SK-N-SH (cell line): Measurements from ENCODE around the gene PRRC2B.

Source experiments
- CTCF ChIP-seq: fragments of 200-600 bp; sonication (generic); IDR thresholded peaks from 2 replicates; pipeline ENCODE4 v1.6.1; 2017; ENCODE audit warnings: antibody characterized with exemption, mild to moderate bottlenecking, moderate library complexity
- ELF1 ChIP-seq: IDR thresholded peaks from 2 replicates; pipeline ENCODE4 v1.4.0; 2012
- NFIC ChIP-seq: IDR thresholded peaks from 2 replicates; pipeline ENCODE4 v1.4.0; 2012; ENCODE audit warnings: borderline replicate concordance
- POLR2AphosphoS5 ChIP-seq: IDR thresholded peaks from 2 replicates; pipeline ENCODE4 v1.6.1; 2012; ENCODE audit warnings: low read depth, low read length
- RAD21 ChIP-seq: IDR thresholded peaks from 2 replicates; pipeline ENCODE4 v1.6.1; 2012; ENCODE audit warnings: mild to moderate bottlenecking, low read length
- SIN3A ChIP-seq: IDR thresholded peaks from 2 replicates; pipeline ENCODE4 v1.6.1; 2012; ENCODE audit warnings: low read depth, mild to moderate bottlenecking, low read length, moderate library complexity, borderline replicate concordance
- TEAD4 ChIP-seq: IDR thresholded peaks from 2 replicates; pipeline ENCODE4 v1.4.0; 2012; ENCODE audit warnings: mild to moderate bottlenecking, borderline replicate concordance; ENCODE audit not compliant: insufficient read depth
- YY1 ChIP-seq: IDR thresholded peaks from 2 replicates; pipeline ENCODE4 v1.4.0; 2012; ENCODE audit warnings: low read depth, mild to moderate bottlenecking
- TF ChIP-seq, protein P1 (sequence below): IDR thresholded peaks from 2 replicates; pipeline ENCODE4 v1.4.0; 2012; ENCODE audit warnings: low read depth
- TF ChIP-seq, protein P2 (sequence below): IDR thresholded peaks from 2 replicates; pipeline ENCODE4; 2012

- TF ChIP-seq CTCF, result no peak
- TF ChIP-seq, protein P1, sequence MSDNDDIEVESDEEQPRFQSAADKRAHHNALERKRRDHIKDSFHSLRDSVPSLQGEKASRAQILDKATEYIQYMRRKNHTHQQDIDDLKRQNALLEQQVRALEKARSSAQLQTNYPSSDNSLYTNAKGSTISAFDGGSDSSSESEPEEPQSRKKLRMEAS, result no peak
- no peak for TF ChIP-seq RAD21
- TF ChIP-seq YY1, result no peak
- TF ChIP-seq, protein P2, sequence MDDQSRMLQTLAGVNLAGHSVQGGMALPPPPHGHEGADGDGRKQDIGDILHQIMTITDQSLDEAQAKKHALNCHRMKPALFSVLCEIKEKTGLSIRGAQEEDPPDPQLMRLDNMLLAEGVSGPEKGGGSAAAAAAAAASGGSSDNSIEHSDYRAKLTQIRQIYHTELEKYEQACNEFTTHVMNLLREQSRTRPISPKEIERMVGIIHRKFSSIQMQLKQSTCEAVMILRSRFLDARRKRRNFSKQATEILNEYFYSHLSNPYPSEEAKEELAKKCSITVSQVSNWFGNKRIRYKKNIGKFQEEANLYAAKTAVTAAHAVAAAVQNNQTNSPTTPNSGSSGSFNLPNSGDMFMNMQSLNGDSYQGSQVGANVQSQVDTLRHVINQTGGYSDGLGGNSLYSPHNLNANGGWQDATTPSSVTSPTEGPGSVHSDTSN, result no peak
- TF ChIP-seq TEAD4, result no peak
- no peak for TF ChIP-seq SIN3A
- TF ChIP-seq NFIC, result no peak
- TF ChIP-seq ELF1, result no peak
- no peak for TF ChIP-seq POLR2AphosphoS5
Observed at GRCh38 chr9:131473891-131474290, 80.0 kb downstream of the PRRC2B start.
